ENCODE data around the gene SIRT6. TPM values are rescaled to one million over a fixed set of nuclear protein-coding genes. Genes with fewer than 3 reads are reported as not detected.

SIRT6 gene
- total RNA-seq, 1 donor from 2014 or later = 18.1 TPM

DNA sequence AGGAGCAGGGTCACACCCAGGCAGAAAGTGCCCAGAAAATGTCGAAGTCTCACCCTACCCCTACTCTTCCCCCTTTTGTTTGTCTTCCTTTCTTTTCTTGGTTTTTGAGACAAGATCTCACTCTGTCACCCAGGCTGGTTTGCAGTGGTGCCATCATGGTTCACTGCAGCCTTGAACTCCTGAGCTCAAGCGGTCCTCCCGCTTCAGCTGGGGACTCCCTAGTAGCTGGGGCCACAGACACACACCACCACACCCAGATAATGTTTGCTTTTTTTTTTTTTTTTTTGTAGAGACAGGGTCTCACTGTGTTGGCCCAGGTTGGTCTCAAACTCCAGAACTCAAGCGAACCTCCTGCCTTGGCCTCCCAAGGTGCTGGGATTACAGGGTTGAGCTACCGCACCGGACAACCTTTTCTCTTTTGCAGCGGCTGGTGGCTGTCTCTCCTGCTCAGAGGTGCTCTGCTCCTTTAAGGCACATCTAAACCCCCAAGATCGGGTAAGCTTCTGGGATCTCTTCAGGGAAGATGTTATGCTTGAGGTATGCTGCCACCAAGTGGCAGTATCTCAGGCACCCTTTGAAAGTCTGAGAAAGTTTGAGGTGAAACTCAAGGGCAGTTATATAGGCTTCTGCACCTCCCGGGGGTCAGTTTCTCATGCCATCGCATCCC is 24.6 kb upstream of the SIRT6 start:
- peaks cover 6% of the 10 kb centered on the region for H3K27me3 ChIP-seq (ENCODE audit: low read depth)
- intact Hi-C loops (cut with DNase I) = no loop called here

DNA sequence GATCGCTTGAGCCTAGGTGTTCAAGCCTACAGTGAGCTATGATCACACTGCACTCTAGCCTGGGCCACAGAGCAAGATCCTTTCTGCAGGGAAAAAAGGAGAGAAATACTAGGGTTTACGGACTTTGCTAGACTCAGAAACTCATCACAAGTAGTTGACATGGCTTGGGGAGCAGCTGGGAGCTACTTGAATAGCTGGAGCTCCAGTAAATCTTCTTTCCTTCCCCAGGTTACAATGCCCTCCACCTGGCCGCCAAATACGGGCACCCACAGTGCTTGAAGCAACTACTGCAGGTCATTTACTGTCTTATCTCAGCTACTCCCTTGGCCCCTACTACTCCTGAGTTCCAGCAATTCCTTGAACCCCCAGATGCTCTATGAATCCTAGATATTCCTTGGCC is 19.4 kb upstream of the SIRT6 start:
- no peak overlapping the region for H3K27ac ChIP-seq
- no peaks in the 10 kb centered on the region for H3K9me3 ChIP-seq
- no peak overlapping the region for H3K4me3 ChIP-seq
- TF ChIP-seq, protein P1, sequence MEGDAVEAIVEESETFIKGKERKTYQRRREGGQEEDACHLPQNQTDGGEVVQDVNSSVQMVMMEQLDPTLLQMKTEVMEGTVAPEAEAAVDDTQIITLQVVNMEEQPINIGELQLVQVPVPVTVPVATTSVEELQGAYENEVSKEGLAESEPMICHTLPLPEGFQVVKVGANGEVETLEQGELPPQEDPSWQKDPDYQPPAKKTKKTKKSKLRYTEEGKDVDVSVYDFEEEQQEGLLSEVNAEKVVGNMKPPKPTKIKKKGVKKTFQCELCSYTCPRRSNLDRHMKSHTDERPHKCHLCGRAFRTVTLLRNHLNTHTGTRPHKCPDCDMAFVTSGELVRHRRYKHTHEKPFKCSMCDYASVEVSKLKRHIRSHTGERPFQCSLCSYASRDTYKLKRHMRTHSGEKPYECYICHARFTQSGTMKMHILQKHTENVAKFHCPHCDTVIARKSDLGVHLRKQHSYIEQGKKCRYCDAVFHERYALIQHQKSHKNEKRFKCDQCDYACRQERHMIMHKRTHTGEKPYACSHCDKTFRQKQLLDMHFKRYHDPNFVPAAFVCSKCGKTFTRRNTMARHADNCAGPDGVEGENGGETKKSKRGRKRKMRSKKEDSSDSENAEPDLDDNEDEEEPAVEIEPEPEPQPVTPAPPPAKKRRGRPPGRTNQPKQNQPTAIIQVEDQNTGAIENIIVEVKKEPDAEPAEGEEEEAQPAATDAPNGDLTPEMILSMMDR (IDR thresholded peaks at IDR 0.05) = no peak
- peaks cover 35% of the 10 kb centered on the region for H3K27me3 ChIP-seq (ENCODE audit: low read depth)
- no peaks in the 10 kb centered on the region for H3K36me3 ChIP-seq
- ATAC-seq = no peak
- no peak for DNase-seq
- intact Hi-C loops (cut with DNase I) = no loop called here
- H3K4me1 ChIP-seq = no peaks in the 10 kb centered on the region

More for the DNA sequence above, 24.6 kb upstream of the SIRT6 start:
- no peak for DNase-seq
- TF ChIP-seq, protein P1 (IDR thresholded peaks at IDR 0.05) = no peak
- no peak for ATAC-seq
- no peak overlapping the region for H3K27ac ChIP-seq
- no peaks in the 10 kb centered on the region for H3K9me3 ChIP-seq
- no peaks in the 10 kb centered on the region for H3K4me1 ChIP-seq
- no peak overlapping the region for H3K4me3 ChIP-seq
- no peaks in the 10 kb centered on the region for H3K36me3 ChIP-seq

DNA sequence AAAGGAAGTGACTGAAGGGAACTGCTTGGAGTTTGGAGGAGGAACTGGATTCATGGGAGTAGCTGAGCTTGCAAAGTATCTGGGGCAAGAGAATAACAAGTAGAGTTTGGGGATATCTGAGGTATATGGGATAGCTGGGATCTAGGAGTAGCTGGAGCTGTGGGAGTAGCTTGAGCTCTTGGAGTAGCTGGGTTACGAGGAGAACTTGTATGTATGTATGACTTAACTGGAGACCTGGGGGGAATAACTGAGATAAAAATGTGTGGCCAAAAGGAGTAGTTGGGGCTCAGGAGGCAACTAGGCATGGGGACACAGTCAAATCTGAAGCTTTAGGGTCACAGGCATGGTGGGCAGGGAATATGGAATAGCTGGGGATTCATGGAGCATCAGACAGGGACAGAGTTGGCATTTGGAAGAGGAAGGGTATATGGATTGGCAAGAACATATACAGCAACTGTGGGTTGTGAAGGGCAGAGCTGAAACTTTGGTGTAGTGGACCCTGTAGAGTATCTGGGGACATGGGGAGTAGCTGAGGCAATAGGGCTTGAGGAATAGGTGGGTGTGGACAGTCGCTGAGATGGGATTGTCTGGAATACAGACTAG is 18.7 kb upstream of the SIRT6 start:
- no peaks in the 10 kb centered on the region for H3K4me1 ChIP-seq
- H3K36me3 ChIP-seq = no peaks in the 10 kb centered on the region
- H3K9me3 ChIP-seq = no peaks in the 10 kb centered on the region
- no peak overlapping the region for H3K4me3 ChIP-seq
- H3K27me3 ChIP-seq (ENCODE audit: low read depth) = peaks cover 42% of the 10 kb centered on the region
- TF ChIP-seq, protein P1 (IDR thresholded peaks at IDR 0.05) = no peak
- no peak for DNase-seq
- no peak overlapping the region for H3K27ac ChIP-seq
- intact Hi-C loops (cut with DNase I) = no loop called here
- ATAC-seq = no peak

DNA sequence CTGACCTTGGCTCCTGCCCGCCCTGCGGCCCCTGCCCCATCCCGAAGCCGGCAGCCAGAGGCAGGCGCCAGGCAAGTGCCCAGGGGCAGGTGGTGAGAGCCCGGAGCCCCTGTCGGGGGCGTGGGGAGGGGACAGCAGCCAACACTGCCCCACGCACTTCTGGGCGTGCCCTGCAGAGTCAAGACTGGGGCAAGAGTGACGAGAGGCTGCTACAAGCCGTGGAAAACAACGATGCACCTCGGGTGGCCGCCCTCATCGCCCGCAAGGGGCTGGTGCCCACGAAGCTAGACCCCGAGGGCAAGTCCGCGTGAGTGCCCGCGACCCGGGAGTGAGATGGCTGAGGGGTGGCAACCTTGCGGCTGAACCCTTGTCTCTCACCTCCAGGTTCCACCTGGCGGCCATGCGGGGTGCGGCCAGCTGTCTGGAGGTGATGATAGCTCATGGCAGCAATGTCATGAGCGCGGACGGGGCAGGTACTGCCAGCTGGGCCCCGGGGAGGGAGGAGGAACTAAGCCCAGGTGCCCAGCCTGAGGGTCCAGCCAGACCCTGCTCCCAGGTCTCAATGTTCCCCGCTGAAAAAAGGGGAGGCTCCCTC is 17.4 kb upstream of the SIRT6 start:
- peaks cover 55% of the 10 kb centered on the region for H3K27me3 ChIP-seq (ENCODE audit: low read depth)
- no peak for ATAC-seq
- H3K4me1 ChIP-seq = no peaks in the 10 kb centered on the region
- H3K27ac ChIP-seq = no peak overlapping the region
- H3K9me3 ChIP-seq = no peaks in the 10 kb centered on the region
- intact Hi-C loops (cut with DNase I) = no loop called here
- H3K4me3 ChIP-seq = no peak overlapping the region
- no peaks in the 10 kb centered on the region for H3K36me3 ChIP-seq
- DNase-seq = no peak
- TF ChIP-seq, protein P1 (IDR thresholded peaks at IDR 0.05) = no peak

DNA sequence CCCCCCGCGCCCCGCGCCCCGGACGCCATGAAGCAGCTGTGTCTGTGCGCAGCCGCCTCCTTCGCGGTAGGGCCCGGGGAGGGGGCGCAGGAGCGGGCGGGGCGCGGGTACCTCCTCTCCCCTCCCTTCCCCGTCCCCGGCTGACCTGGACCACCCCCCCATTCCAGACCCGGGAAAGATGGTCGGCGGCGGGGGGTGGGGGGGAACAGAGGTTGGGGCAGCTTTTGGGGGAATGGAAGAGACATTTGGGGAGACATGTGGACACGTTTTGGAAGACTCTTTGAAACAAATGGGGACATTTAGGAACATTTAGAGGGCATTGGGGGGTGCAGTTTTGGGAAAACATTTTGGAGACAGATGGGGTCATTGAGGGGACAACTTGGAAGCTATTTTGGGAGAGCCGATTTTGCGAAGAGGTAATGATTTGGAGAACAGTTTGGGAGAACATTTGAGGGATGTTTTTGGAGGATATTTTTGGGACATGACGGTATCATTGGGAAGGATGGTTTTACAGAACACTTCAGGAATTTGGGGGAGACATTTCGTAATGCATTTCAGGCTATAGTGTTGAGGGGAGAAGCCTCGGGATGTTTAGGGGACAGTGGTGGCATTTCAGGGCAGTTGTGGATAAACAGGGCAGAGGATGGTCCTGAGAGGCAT is 16.2 kb upstream of the SIRT6 start:
- Histone ChIP-seq H3K9me3 (no peaks in the 10 kb centered on the region), H3K4me3 (no peak overlapping the region), H3K4me1 (no peaks in the 10 kb centered on the region), H3K36me3 (no peaks in the 10 kb centered on the region), H3K27ac (no peak overlapping the region), H3K27me3 (ENCODE audit: low read depth) (peaks cover 63% of the 10 kb centered on the region)
- no peak for ATAC-seq
- intact Hi-C loops (cut with DNase I) = no loop called here
- TF ChIP-seq, protein P1 (IDR thresholded peaks at IDR 0.05) = no peak
- no peak for DNase-seq
